GM15510 (cell line): ENCODE results near the gene RFX1.

Experiments used
- POLR2A ChIP-seq: IDR thresholded peaks from 3 replicates; pipeline ENCODE4 v1.6.1; 2011; ENCODE audit warnings: borderline replicate concordance; ENCODE audit not compliant: insufficient read length; ENCODE audit errors: extremely low read depth

Gene RFX1

DNA sequence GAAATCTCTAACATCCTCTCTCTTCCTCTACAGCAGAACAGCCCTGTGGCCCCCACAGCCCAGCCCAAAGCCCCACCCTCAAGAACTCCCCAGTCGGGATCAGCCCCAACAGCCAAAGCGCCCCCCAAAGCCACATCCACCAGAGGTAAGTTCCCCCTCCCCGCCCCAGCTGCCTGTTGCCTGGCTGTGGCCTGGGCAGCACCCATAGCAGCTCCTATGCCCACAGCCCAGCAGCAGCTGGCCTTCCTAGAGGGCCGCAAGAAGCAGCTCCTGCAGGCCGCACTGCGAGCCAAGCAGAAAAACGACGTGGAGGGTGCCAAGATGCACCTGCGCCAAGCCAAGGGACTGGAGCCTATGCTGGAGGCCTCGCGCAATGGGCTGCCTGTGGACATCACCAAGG is 85.6 kb downstream of the RFX1 start:
- TF ChIP-seq POLR2A = no peak

DNA sequence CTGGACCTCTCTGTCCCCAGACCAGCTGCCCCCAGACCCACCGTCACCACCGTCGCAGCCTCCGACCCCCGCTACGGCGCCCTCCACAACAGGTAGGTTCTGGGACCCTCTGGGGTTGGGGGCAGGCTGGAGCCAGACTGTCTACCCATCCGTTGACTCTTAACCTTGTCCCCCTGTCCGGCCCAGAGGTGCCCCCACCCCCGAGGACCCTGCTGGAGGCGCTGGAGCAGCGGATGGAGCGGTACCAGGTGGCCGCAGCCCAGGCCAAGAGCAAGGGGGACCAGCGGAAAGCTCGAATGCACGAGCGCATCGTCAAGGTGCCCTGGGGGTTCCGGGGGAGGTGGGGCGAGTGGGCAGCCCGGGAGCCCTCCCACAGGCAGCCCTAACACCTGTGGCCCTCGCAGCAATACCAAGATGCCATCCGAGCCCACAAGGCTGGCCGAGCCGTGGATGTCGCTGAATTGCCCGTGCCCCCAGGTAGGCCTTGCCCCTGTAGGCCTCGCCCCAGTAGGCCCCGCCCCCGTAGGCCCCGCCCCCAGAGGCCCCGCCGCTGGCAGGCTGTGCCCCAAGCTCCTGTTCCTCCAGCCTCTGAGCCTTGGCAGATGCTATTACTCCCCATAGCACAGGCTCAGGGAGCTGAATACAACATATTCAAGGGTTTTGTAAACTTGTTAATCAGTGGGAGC is 87.3 kb downstream of the RFX1 start:
- no peak for TF ChIP-seq POLR2A

DNA sequence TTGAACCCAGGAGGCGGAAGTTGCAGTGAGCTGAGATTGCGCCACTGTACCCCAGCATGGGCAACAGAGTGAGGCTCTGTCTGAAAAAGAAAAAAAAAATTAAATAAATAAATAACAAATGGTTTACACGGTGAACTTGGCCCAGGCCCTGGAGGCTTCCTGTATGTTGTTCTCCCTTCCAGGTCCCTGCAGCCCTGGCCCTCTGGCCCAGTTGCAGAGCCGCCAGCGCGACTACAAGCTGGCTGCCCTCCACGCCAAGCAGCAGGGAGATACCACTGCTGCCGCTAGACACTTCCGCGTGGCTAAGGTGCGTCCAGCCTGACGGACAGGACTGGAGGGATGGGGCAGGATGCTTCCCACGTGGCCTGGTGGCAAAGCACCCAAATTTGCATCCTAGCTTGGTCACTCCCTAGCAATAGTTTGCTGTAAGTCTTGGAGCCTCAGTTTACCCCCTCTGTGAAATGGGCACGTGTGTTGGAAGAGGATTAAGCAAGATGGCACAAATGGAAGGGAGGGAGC is 88.2 kb downstream of the RFX1 start:
- TF ChIP-seq POLR2A = no peak

DNA sequence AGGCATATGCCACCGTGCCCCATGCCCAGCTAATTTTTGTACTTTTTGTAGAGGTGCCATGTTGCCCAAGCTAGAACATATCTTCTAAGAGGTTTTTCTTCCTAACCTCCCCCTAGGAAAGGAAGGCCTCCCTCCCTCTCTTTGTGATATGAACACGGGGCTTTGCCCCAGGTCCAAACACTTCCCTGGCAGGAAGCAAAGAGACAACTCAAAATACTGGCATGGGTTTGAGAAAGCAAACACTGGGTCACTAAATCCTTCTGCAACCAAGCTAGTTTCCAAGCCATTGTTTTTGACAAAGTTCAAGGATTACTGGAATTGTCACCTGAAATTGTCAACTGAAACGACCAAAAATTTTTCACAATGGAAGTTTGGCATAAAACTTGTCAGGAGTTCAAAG is 91.3 kb downstream of the RFX1 start:
- no peak for TF ChIP-seq POLR2A

DNA sequence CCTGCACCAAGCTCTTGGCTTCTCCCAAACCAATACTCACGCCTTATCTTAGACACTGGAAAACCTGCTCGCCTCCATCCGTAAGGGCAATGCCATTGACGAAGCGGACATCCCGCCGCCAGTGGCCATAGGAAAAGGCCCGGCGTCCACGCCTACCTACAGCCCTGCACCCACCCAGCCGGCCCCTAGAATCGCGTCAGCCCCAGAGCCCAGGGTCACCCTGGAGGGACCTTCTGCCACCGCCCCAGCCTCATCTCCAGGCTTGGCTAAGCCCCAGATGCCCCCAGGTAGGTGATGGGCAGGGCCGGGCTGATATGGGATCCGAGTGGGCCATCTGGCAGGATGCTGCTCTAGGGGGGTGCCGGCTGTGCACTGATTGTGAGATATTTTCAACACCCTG is 92.8 kb downstream of the RFX1 start:
- no peak for TF ChIP-seq POLR2A
